GM18502 (cell line): ENCODE measurements around the gene ITCH.
"Not testable (repeated sequence)": the region's sequence is repeated elsewhere in the genome, so short reads cannot be mapped to it uniquely, and the experiment has no call there.

Experiments
- ATAC-seq: cut with Tn5 transposase; IDR thresholded peaks from one replicate; pipeline ENCODE4 v1.9.1; 2021; ENCODE audit warnings: mild to moderate bottlenecking; ENCODE audit not compliant: unreplicated experiment, poor library complexity

The ITCH gene

DNA sequence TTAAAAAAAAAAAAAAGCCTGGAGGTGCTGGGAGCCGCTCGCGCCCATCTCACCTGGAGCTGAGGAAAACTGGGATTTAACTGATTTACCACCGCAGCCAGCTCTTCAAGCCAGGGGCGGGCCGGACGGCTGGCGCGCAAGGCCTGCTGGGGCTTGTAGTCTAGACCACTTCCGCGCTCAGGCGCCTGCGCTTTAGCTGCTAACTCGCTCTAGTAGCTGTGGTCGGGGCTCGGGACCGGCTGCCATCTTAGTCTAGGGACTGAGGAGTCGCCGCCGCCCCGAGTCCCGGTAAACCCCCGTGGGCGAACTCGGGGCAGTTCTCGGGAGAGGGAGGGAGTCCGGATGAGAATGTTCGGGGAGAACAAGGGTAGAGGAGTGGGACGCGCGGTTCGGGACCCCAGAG is at the start of gene ITCH:
TSS of gene ITCH (plus strand) at position 212 of the 403 bp plus-strand sequence. CDS start 30,539 bp downstream, outside the sequence.
- ATAC-seq: peak; percentile 95

DNA sequence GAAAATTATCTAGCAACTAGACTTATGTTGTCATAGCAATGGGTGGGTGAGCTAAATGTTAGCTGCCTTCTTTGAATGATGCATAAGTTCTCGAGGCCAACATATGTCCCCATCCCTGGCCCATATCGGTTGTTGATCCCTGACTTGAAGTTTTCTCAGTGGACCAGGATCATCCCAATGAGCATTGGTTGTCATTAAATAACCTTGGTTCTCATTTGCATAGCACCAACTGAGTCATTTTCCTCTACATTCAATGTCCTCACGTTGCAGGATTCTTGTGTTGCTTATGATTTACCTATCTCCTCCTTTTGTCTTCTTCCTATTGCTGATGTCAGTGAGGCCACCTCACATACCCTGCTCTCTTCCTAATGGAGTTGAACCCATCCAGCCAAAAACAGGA is 47.8 kb upstream of the ITCH start:
- ATAC-seq: no peak

DNA sequence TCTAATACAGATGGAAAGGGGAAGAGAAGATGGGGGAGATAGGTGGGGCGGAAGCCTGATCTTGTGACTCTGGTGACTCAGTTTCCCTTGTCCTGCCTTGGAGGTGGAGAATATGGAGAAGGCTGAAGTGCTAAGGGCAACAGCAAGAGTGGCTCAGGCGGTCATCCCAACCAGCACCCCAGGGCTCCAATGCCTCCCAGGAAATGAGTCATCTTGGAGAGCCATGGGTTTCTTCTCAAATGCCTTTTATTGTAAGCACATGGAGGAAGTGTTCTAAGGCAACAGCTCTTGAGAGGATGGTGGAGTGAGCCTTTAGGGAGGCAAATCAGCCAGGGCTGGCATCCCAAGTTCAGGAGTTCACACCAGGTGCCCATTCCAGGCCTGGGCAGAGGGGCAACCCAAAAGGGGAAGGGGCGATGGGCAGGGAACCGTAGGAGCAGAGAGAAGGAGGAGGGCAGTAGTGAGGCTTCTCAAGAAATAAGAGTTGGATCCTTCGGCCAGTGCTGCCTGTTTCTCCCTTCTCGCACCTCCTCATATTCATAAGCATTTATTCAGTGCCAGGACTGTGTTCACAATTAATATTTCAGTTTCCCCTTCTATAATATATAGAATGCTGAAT is 46.8 kb upstream of the ITCH start:
- no peak for ATAC-seq

DNA sequence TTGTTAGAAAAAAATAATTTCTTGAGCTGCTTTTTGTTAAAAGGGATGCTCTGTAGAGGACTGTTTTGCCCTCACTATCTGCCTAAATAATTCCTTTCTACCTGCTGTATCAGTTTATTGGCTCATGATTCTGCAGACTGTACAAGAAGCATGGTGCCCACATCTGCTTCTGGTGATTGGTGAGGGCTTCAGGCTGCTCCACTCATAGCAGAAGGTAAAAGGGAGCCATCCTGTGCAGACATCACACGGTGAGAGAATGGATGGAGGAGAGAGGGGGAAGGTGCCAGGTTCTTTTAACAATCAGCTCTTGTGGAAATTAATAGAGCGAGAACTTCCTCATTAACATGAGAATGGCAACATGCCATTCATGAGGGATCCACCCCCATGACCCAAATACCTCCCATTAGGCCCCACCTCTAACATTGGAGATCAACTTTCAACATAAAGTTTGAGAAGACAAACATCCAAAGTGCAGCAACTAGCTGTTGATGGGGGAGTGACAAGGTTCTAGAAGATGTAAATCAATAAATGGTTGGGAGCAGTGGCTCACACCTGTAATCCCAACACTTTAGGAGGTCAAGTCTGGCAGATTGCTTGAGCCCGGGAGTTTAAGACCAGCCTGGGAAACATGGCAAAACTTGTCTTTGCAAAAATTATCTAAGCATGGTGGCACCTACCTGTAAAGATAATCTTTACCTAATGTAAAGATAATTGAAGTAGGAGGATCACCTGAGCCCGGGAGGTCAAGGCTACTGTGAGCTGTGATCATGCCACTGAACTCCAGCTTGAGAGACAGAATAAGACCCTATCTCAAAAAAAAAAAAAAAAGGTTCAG is 44.2 kb upstream of the ITCH start:
- no peak for ATAC-seq

GRCh38 chr20:34320861-34321260 is 42.2 kb upstream of the ITCH start:
- ATAC-seq: no peak

DNA sequence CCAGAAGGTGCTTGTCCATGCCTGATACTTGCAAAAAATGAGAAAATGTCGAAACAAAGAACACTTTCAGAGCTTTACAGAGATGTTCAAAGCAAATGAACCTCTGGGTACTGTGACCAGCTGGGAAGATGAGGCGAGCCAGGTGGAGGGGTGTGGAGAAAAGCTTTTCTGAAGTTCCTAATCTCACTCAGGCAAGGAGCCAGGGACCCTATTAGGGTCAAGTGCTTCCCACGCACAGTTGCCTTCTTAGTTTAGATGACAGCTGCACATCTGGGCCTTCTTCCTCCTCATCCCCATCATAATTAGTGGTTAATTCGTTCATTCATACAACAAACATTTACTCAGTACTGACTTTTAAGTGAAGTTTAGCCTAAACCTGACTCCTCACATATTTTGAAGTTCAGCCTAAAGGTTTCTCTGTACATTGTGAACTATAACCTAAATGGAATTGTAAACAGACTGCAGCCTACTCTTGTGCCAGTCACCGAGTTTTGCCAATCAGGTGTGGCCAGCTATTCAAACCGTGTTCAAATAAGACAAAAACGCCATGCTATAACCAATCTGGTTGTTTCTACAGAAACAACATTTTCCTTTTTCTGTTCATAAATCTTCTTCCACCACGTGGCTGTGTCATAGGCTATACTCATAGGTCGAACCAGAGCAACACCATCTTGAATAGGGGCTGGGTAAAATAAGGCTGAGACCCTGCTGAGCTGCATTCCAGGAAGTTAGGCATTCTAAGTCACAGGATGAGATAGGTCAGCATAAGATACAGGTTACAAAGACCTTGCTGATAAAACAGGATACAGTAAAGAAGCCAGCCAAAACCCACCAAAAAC is 40.6 kb upstream of the ITCH start:
- no peak for ATAC-seq

DNA sequence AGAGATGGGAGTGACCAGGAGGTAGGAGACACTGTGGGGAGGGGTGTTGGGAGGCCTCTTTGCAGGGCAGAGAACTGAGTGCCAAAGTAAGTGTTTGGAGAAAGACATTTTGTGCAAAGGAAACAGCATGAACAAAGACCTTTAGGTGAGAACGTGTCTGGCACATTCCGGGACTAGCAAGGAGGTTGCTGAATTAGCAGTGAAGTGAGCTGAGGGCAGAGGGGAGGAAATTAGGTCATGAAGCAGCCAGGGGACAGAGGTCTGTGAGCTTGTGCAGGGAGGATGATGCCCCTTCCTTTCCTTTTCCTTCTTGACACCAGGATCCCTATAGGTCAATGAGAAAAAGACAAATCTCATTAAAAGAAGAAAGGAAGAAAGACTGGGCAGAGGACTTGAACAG is 38.5 kb upstream of the ITCH start:
- no peak for ATAC-seq

- not testable (repeated sequence) for ATAC-seq
Observed at GRCh38 chr20:34328207-34328606, 34.9 kb upstream of the ITCH start.

DNA sequence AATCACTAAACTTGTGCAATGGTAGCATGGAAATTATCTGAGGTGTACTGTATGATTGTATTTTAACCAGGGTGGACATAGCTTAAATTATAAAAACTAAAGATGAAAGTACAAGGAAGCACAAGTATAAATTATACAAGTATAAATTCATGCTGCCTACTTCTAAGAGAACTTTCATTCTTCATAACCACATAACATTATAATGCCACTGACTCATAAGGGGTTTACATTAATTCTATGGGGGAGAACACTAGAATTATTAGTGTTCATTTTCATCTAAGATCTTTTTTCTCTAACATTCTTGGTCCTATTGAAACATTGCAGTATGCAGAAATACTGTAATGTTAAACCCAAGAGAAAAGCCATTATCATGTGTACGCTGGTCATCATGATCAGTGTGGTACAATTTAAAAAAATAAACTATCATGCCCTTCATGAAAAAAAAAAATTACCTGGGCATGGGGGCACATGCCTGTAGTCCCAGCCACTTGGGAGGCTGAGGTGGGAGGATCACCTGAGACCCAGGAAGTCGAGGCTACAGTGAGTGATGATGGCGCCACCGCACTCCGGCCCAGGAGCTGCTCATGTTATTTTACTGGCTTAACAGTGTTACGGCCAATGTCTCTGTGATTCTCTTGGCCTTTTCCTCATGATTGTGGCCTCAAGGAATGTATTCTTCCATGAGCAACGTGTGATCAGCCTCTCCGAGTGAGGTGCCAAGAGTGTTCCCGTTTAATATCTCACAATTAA is 34.0 kb upstream of the ITCH start:
- no peak for ATAC-seq

DNA sequence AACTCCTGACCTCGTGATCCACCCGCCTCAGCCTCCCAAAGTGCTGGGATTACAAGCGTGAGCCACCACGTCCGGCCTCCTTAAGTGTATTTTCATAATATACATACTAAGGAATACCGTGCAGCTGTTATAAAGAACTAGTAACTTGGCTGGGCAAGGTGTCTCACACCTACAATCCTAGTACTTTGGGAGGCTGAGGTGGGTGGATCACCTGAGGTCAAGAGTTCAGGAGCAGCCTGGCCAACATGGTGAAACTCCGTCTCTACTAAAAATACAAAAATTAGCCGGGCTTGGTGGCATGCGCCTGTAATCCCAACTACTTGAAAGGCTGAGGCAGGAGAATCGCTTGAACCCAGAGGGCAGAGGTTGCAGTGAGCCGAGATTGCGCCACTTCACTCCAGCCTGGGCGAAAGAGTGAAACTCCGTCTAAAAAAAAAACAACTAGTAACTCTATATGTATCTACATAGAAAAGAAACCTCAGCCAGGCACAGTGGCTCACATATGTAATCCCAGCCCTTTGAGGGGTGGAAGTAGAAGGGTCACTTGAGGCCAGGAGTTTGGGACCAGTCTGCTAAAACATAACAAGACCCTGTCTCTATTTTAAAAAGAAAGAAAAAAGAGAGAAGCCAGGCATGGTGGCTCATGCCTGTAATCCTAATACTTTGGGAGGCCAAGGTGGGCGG is 32.1 kb upstream of the ITCH start:
- not testable (repeated sequence) for ATAC-seq

GRCh38 chr20:34331838-34332237 is 31.2 kb upstream of the ITCH start:
- ATAC-seq: no peak

DNA sequence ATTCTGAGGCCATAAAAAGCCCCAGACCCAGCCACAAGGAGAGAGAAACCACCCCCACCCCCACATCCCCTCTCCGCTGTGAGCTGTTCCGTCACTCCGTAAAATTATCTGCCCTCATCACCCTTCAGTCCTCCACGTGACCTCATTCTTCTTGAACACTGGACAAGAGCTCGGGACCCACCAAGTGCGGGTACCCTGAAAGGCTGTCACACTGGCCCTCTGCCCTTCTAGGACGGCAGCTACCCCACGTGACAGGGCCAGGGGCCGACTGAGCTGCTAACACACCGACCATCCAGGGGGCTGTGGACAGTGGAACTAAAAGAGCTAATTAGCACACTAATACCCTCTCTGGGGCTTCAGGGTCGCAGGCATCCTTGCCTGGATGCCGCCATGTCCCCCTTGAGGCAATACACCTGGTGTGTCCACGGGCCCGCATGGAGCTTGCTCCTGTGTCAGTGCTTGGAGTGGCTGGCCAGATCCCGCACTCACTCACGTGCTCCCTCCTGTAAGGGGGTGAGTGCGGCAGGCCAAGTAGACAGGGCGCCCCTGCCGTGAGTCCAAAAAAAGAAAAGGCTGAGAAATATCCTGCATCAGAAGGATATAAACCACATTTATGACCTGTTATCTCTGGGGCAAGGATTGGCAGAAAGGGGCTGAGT is 30.7 kb upstream of the ITCH start:
- ATAC-seq: no peak

- ATAC-seq: no peak
Observed at GRCh38 chr20:34333786-34334185, 29.3 kb upstream of the ITCH start.

DNA sequence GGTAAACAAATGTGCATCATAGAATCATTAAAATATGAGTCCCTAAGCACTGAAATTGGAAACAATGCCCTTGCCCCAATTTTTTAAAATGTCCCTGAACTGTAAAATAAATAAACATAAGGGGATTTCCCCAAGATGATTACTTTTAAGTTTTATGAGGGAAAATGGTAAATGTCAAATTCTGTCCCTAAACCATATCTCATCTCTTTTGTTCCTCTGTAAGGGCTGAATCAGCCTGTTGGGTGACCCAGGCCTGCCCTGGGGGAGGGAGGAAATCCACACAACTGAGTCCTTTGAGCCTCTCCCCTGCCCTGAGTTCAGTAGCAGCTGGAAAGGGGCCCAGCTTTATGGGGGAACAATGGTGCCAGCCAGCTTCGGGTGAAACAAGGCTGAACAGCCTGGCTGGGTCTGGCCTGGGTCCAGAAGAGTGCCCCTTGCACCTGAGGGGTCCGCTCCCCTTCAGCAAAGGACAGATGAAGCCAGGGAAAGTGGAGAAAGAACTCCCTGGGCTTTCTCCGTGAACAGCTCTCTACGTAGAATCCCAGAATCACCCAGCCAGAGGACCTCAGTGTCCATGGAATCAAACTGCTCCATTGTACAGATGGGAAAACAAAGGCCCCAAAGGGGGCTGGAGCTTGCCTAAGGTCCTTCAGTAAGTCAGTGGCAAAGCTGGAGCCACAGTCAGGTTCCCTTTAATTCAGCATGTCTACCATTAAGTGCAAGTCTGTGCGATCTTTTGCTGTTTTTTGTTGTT is 28.2 kb upstream of the ITCH start:
- no peak for ATAC-seq

GRCh38 chr20:34337544-34337943 is 25.5 kb upstream of the ITCH start:
- no peak for ATAC-seq

- peak; percentile 56 for ATAC-seq
Observed at GRCh38 chr20:34337982-34338726, 24.9 kb upstream of the ITCH start.

GRCh38 chr20:34340726-34341125 is 22.3 kb upstream of the ITCH start:
- not testable (repeated sequence) for ATAC-seq

- ATAC-seq: not testable (repeated sequence)
Observed at GRCh38 chr20:34341199-34341598, 21.9 kb upstream of the ITCH start.
